ENCODE data around the gene PELI1. TPM values are rescaled to one million over a fixed set of nuclear protein-coding genes. Genes with fewer than 3 reads are reported as not detected.

Gene PELI1
- total and polyA plus RNA-seq, 2 donors (not counting 3 experiments of a cell fraction or from before 2014, with no cell fraction given) = 14.2 to 30.9 TPM

GRCh38 chr2:64081046-64081445 lies 63.2 kb downstream of the PELI1 start:
- dilution Hi-C loops (cut with MboI; ENCODE audit: extremely low pct_ligation_motif_present, low sequenced_read_pairs) = no loop called here
- Histone ChIP-seq H3K9ac (replicated peaks; ENCODE audit: extremely low read depth, insufficient read depth, low read length) (no peak overlapping the region), H3K27me3 (ENCODE audit: control insufficient read depth in 2 of 2, insufficient read depth in 2 of 2, low read length in 2 of 2) (no peaks in the 10 kb centered on the region), H3K79me2 (ENCODE audit: control insufficient read depth, insufficient read depth, low read length) (no peaks in the 10 kb centered on the region), H3K4me1 (ENCODE audit: control insufficient read depth, extremely low read depth, insufficient read depth, low read length) (no peaks in the 10 kb centered on the region), H2AFZ (ENCODE audit: low read depth, low read length) (no peak overlapping the region), H3K9me1 (replicated peaks; ENCODE audit: control insufficient read depth, extremely low read depth, insufficient read depth, low read length) (no peaks in the 10 kb centered on the region), H3K27ac (ENCODE audit: insufficient read depth, low read depth, low read length) (no peak overlapping the region), H3K9me3 (replicated peaks; ENCODE audit: control insufficient read depth, insufficient read depth, low read length) (no peaks in the 10 kb centered on the region), H3K4me3 (replicated peaks in 1 of 3; ENCODE audit: insufficient read depth in 1 of 3, low read depth in 1 of 3, low read length in 3 of 3) (no peak overlapping the region), H4K20me1 (replicated peaks; ENCODE audit: control insufficient read depth, extremely low read depth, insufficient read depth, low read length) (no peaks in the 10 kb centered on the region), H3K36me3 (ENCODE audit: control insufficient read depth in 2 of 2, extremely low read depth in 1 of 2, insufficient read depth in 2 of 2, low read length in 2 of 2) (no peaks in the 10 kb centered on the region), H3K4me2 (ENCODE audit: insufficient read depth, low read length) (no peak overlapping the region)
- no peak for DNase-seq (ENCODE audit: low read depth, low spot score)
- BruUV-seq (replicated peaks) = no TSS peak
- ChIA-PET POLR2A (no interaction called here), CTCF (interaction anchor here (0.6 to 1.9 kb wide), 2 partner anchors 77 to 247 kb away, joined by 3 to 7 read pairs; no protein-coding TSS in a partner anchor)
- TF ChIP-seq EZH2 (IDR thresholded peaks at IDR 0.05; ENCODE audit: borderline replicate concordance, low read depth, low read length, severe bottlenecking) (no peak), FOS (IDR thresholded peaks at IDR 0.05; ENCODE audit: borderline replicate concordance, insufficient read depth, low read length) (no peak), MAX (IDR thresholded peaks at IDR 0.05; ENCODE audit: insufficient read depth, insufficient read length) (no peak), GATA2 (IDR thresholded peaks at IDR 0.05; ENCODE audit: insufficient read depth, insufficient read length, low read depth, low read length) (no peak), POLR2AphosphoS5 (IDR thresholded peaks at IDR 0.05; ENCODE audit: insufficient read depth, low read depth, low read length) (no peak), JUN (IDR thresholded peaks at IDR 0.05; ENCODE audit: borderline replicate concordance, insufficient read depth, insufficient read length, low read depth) (no peak), CTCF (IDR thresholded peaks at IDR 0.05; ENCODE audit: extremely low read depth in 1 of 2, insufficient read depth in 1 of 2, low read depth in 1 of 2, low read length in 2 of 2) (no peak), MYC (IDR thresholded peaks at IDR 0.05; ENCODE audit: low read depth, low read length) (no peak), POLR2A (IDR thresholded peaks at IDR 0.05; ENCODE audit: low read depth, low read length) (no peak)
- FAIRE-seq = no peak
- intact Hi-C loops (cut with micrococcal nuclease) = no loop called here
